ENCODE results near the gene TBC1D22B.

The TBC1D22B gene

GRCh38 chr6:37362101-37362828 lies 104.7 kb downstream of the TBC1D22B start:
- no peak for DNase-seq

- DNase-seq: no peak
Measured at GRCh38 chr6:37365791-37366190, 108.2 kb downstream of the TBC1D22B start.

GRCh38 chr6:37366910-37367309 lies 109.3 kb downstream of the TBC1D22B start:
- DNase-seq: no peak

- DNase-seq: no peak
Measured at GRCh38 chr6:37368961-37369320, 111.4 kb downstream of the TBC1D22B start.

GRCh38 chr6:37369321-37370201 lies 112.0 kb downstream of the TBC1D22B start:
- no peak for DNase-seq

- no peak for DNase-seq
Measured at GRCh38 chr6:37371154-37372083, 113.8 kb downstream of the TBC1D22B start.

GRCh38 chr6:37372116-37372515 lies 114.5 kb downstream of the TBC1D22B start:
- DNase-seq: no peak

- DNase-seq: no peak
Measured at GRCh38 chr6:37373822-37374471, 116.4 kb downstream of the TBC1D22B start.

GRCh38 chr6:37375376-37375775 lies 117.8 kb downstream of the TBC1D22B start:
- no peak for DNase-seq

- DNase-seq: no peak
Measured at GRCh38 chr6:37376078-37376743, 118.6 kb downstream of the TBC1D22B start.

- peak; percentile 7 to 62 for DNase-seq
Measured at GRCh38 chr6:37381579-37381978, 124.0 kb downstream of the TBC1D22B start.

Data from CD4-positive, alpha-beta T cell treated with Interferon alpha-2 for 1 hour (primary cell).